Islet of Langerhans (tissue), 1 donor: ENCODE results near the gene LSM7.

Source experiments
- FAIRE-seq: peaks from one replicate; lab custom pipeline; 2011; peaks lifted over from hg19 to GRCh38; lab: Jason Lieb, UNC

The LSM7 gene

DNA sequence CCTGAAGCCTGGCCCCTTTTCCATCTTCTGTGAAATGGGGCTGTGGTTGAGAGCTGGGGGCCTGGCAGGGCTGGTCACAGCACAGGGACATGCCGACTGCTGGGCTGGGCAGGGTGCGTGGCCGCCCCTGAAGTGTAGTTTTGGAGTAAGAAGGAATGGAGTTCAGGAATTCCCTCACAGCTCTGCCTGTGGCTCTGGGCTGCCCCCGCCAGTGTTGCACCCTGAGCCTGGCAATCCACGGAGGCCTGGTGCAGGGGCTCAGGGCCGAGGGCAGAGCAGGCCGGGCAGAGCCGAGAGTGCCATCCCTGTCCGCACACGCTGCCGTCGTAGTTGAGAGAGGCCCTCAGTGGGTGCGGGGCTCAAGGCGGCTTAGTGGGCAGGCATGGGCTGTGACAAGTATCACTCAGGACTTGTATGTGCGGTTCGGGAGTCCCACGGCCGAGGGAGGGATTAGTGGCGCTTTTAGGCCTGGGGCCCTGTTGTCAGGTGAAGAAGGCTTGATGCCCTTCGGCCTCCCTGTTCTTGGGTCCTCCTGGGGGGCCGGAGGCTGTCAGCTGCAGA lies 9.7 kb upstream of the LSM7 start:
- FAIRE-seq: no peak

DNA sequence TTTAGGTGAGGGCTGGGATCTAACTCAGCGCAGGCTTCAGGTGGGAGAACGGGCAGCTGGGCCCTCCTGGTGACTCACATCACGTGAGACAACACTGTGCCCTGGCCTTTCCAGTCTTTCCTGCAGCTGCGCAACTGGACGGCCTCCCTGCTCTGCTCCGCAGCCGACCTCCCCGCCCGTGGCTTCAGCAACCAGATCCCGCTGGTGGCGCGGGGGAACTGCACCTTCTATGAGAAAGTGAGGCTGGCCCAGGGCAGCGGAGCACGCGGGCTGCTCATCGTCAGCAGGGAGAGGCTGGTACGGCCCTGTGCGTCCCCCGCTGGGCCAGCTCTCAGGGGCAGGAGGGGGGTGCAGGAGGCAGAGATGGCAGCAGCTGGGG lies 8.9 kb upstream of the LSM7 start:
- no peak for FAIRE-seq

DNA sequence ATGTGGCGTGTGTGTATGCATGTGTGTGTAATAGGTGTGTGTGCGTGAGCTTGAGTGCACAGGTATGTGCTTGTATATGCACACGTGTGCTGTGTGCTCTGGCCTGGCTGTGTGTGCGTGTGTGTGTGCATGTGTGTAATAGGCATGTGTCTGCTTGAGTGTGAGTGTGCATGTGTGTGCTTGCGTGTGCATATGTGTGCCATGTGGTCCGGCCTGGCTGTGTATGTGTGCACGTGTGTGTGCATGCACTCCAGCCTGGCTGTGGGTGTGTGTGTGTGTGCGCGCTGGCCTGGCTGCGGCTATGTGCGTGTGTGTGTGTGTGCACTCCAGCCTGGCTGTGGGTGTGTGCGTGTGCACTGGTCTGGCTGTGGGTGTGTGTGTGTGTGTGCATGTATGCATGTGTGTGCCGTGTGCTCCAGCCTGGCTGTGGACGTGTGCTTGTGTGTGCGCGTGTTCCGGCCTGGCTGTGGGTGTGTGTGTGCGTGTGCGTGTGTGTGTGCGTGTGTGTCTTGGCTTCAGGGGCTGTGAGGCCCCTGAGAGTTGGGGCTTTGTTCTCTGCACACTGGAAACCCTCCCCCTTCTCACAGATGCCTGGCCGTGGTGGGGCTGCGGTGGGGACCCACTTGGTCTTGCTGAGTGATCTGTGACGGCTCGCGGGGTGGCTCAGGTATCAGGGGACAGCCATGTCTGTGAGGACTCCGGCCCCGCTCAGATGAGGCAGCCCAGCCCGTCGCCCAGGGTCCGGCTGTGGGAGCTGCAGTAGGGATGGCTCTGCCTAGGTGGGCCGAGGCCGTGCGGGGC lies 8.3 kb upstream of the LSM7 start:
- no peak for FAIRE-seq

DNA sequence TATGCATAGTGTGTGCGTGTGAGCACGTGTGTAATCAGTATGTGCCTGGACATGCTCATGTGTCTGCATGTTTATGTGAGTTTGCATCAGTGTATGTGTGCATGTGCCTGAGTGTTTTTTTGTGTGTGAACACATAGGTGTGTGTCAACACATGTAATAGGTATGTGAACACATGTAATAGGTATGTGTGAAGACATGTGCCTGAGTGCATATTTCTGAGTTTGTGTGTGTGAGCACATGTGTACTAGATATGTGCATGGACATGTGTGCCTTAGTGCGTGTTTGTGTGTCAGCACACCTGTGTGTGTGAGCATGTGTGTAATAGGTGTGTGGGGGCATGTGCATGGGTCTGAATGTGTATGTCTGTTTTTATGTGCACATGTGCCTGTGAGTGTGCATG lies 7.5 kb upstream of the LSM7 start:
- FAIRE-seq: no peak

DNA sequence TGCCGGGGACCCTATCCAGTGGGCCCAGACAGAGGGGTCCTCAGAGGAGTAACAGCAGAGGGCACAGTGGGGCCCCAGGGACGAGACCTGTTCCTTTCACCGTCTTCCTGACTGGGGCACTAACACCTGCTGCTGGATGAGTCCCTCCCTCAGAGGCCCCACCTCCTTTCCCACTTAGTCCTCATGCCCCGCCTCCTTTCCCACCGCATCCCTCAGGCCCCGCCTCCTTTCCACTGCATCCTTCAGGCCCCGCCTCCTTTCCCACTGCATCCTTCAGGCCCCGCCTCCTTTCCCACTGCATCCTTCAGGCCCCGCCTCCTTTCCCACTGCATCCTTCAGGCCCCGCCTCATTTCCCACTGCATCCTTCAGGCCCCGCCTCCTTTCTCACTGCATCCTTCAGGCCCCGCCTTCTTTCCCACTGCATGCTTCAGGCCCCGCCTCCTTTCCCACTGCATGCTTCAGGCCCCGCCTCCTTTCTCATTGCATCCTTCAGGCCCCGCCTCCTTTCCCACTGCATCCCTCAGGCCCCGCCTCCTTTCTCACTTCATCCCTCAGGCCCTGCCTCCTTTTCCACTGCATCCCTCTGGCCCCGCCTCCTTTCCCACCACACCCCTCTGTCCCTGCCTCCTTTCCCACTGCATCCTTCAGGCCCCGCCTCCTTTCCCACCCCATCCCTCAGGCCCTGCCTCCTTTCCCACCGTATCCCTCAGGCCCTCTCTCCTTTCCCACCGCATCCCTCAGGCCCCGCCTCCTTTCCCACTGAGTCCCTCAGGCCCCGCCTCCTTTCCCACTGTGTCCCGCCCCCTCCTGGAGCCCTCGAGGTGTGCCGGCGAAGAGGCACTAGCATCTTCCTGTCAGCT lies 6.8 kb upstream of the LSM7 start:
- no peak for FAIRE-seq

DNA sequence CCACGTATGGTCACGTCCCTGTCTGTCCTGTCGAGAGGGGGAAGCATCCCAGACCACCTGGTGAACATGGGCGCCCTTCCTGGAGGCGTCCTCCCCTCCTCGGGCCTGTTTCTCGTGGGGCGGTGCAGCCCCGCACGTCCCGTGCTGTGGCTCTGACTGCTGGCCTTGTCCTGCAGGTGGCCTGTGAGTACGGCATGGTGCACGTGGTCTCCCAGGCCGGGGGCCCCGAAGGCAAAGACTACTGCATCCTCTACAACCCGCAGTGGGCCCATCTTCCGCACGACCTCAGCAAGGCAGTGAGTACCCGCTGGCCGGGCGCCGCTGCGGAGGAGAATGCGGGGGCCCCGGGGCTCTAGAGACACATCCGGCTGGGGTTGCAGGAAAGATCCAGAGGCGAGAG lies 6.0 kb upstream of the LSM7 start:
- no peak for FAIRE-seq

DNA sequence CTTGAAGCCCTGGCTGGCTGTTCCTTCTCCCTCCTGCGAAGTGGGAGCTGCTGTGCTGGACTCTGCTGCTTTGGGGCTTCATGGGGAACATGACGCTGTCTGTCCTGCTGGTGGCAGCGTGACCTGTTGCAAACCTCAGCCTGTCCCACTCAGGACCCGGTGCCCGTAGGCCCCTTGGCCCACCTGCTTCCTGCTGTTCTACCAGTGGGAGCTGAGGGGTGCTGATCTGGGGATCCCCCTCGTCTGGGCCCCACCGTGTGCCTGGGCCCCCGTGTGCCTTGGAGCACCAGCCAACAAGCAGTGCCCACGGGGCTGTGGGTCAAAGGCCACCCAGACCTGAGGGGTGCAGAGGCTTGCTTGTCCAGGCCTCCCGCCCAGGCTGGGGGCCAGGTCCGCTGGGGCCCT lies 5.4 kb upstream of the LSM7 start:
- FAIRE-seq: no peak

DNA sequence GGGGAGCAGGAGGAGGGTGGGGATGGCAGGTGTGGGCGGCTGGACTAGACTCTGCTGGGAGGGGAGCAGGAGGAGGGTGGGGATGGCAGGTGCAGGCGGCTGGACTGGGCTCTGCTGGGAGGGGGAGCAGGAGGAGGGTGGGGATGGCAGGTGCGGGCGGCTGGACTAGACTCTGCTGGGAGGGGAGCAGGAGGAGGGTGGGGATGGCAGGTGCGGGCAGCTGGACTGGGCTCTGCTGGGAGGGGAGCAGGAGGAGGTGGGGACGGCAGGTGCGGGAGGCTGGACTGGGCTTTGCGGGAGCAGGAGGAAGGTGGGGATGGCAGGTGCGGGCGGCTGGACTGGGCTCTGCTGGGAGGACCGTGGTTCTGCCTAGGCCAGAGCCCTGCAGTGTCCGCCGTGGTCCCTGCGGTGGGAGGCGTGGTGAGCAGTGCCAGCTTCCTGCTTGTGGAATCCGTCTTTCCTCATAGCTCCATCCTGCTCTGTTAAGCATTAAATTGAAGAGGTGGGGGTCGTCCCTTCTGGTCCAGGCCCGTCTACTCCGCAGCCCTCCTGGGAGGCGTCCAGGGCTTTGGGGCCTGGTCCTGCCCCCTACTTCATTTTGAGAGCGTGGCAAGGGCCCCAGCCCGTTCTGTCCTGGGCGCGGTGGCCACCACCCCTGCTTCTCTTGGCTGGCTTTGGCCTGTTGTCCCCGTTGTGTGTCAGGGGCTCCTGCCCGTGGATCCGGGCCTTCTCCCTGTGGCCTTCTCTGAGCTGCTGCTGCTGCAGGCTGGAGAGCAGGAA lies 4.8 kb upstream of the LSM7 start:
- no peak for FAIRE-seq

DNA sequence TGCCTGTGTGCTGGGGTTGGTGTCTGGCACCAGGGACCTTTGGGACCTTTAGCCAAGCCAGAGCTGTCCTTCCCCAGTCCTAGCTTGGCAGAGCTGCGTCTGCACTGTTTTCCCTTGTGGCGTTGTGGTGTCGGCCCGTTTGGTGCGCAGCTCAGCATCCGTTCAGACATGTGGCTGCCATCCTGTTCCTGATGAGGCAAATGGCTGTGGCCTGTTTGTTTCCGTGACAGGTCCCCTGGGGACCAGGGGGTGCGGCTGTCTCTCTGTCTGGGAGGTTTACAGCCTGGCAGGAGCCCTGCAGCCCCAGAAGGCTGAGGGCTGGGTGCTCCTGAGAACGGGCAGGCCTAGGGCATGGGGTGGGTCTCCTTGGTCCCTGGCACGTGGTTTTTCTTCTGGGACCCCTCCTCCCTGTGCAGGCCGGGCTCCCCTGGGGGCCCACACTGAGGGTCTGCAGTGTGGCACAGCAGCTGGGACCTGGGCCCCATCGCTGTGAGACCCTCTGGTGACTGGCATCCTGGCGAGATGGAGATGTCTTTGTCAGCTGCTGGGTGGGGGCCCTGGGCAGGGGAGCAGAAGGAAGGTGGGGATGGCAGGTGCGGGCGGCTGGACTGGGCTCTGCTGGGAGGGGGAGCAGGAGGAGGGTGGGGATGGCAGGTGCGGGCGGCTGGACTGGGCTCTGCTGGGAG lies 4.1 kb upstream of the LSM7 start:
- FAIRE-seq: no peak

DNA sequence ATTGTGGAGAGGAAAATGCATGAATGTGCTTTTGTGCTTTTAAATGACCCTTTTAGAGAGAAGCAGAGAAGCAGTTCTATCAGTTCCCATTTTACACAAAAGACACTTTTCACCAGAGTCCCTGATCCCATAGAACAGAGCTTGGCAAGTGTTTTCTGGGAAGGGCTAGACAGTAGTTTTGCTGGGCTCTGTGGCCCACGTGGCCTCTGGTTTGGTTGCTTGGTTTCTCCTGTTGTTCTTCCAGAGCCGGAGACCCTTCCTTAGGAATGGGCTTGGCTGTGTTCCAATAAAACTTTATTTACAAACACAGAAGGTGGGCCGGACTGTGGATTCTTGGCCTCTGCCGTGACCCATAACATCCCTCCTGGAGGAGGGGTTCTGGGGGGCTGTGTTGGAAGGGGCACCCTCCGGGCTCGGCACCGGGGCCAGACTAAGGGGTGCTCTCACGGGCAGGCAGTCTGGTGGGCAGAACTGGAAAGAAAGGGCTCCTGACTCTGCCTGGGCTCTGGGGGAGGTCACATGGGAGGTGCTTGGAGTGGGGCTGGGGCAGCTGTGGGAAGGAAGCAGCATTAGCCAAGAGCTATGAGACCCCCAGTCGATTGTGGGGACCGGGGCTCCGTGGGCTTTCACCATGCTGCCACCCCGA lies 3.3 kb upstream of the LSM7 start:
- FAIRE-seq: no peak

DNA sequence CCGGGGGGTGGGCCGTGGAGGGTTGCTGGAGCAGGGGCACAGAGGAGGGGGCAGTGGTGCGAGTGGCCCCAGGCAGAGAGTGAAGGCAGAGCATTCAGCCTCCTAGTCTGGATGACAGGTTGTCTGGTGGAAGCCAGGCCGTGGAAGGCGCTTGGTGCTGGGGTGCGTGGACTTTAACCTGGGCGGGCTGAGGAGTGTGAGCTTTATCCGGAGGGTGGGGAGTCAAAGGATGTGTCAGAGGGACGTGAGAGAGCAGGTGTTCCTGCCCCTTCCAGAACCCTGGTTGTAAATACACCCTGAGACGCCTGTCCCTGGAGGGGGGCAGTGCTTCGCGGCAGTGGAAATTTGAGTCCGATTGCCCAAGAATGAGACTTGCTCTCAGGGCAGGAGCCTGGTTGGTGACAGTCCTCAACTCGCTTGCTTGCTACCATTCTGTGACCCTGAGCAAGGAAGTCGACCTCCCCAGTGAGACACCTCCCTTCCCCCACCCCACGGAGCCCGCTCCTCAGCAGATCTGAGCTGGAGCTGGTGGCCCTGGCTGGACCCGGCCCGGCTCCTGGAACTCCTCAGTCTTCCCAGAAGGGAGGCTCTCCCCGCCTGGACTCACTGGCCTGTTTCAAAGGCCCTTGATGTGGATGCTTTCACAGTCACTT lies 2.4 kb upstream of the LSM7 start:
- no peak for FAIRE-seq

DNA sequence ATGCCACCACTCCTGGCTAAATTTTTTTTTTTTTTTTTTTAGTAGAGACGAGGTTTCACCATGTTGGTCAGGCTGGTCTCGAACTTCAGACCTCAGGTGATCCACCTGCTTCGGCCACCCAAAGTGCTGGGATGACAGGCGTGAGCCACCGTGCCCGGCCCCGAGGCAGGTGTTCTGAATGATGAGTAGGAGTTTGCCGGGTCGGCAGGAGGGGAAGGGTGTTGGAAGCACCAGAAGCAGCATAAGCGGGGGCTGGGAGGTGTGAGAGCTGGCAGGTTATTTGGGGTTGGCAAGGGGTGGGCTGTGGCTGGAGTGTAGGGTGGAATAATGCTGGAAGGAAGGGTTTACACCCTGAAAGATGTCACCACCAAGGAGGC lies 1.9 kb upstream of the LSM7 start:
- no peak for FAIRE-seq

DNA sequence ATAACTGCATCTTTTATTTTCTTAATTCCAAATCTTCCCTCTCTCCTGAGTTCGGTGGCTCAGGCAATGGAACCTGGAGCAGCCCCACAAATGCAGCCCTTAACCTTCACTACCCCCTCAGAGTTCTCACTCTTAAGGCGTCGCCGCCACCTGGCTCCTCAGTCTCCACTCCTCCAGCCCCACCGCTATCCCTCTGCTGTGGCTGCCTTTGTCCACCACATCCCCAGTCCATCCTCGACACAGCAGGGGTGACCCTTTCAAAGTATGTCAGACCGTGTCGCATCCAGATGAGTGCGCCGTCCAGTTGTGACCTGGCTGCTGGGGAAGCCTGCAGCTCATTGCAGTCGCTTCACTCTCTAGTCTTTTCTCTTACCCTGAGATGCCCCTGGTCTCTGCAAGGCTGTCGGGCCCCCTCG lies 1.1 kb upstream of the LSM7 start:
- FAIRE-seq: no peak

DNA sequence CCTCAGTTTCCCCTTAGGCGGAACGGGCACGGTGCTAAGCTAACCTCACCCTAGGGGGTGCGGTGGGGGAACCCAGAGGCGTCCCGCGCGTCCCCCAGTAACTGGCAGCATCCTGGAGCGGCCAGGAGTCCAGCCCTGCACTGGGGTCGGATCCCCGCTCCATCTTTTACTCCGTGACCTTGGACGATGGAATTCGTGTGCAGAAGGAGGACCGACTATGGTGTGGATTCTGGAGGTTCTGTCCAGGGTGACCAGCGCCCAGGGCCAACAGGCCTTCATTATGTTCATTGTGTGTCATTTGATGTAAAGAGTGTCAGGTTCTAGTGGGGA lies 728 bp upstream of the LSM7 start:
- no peak for FAIRE-seq

DNA sequence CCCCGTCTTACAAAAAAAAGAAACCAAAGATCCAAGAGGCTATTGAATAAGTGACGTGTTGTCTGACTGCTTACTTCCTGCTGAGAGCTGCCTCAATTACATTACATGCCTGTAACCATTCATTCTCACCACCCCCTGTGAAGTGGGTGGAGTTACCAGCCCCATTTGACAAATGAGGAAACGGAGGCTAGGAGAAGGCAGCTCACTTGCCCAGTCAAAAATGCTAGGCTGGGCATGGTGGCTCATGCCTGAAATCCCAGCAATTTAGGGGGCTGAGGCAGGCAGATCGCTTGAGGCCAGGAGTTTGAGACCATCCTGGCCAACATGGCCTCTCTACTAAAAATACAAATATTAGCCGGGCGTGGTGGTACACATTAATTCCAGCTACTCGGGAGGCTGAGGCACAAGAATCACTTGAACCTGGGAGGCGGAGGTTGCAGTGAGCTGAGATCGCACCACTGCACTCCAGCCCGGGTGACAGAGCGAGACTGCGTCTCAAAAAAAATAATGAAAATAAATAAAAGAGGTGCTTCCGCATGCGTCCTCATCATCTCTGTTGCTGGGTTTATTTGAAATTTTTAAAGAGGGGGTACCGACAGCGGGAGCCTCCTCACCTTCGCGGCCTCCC lies 499 bp downstream of the LSM7 start:
- no peak for FAIRE-seq

DNA sequence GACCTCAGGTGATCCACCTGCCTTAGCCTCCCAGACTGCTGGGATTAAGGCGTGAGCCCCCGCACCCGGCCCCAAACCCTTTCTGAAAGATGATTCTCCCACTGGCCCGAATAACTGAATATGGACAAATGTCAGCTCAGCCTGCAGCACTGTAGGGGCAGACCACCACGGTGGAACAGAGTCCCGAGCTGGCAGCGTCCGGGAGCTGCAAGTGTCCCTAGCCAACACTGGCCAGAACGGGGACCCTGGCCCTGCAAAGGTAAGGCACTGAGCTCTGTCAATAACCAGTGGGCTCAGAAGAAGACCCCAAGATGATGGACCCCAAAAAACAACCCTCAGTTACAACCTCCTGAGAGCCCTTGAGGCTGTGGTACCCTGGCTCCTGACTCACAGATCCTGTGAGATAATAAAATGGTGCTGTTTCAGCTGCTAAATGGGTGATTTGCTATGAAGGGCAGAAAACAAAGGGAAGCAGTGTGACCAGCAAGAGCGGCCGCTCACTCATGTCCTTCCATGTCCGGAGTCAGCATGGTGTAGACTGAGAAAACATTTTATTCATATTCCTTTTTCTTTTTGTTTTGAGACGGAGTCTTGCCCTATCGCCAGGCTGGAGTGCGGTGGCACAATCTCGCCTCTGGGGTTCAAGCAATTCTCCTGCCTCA lies 1.6 kb downstream of the LSM7 start:
- no peak for FAIRE-seq

DNA sequence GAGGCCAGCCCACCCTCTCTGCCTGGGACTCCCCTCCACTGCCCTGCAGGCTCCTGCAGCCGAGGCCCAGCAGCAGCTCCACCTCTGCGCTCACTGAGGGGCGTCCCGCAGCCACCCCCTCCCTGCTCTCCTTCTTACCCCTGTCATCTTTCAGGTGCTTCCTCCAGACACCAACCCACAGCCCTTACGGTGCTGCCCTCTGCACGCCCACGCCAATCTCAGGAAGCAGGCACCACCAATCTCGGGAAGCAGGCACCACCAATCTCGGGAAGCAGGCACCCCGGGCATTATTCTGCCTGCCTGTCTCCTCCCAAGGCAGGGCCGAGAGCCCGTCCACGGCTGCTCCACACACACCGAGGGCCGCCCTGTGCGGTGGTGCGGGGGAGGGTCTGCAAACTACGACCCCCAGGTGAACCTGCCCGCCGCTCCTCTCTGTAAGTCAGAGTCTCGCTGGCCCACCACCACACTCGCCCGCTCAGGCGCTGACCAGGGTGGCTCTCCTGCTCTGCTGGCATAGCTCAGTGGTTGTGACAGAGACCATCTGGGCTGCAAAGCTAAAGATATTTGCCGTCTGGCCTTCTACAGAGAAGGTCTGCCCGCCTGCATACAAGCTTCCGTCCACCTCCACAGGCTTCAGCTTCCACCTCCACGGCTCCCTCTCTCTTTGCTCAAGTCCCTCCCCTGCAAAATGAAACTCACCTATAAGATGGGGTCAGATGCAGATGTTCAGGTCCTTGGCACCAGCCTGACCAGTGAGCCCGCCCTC lies 2.9 kb downstream of the LSM7 start:
- no peak for FAIRE-seq

DNA sequence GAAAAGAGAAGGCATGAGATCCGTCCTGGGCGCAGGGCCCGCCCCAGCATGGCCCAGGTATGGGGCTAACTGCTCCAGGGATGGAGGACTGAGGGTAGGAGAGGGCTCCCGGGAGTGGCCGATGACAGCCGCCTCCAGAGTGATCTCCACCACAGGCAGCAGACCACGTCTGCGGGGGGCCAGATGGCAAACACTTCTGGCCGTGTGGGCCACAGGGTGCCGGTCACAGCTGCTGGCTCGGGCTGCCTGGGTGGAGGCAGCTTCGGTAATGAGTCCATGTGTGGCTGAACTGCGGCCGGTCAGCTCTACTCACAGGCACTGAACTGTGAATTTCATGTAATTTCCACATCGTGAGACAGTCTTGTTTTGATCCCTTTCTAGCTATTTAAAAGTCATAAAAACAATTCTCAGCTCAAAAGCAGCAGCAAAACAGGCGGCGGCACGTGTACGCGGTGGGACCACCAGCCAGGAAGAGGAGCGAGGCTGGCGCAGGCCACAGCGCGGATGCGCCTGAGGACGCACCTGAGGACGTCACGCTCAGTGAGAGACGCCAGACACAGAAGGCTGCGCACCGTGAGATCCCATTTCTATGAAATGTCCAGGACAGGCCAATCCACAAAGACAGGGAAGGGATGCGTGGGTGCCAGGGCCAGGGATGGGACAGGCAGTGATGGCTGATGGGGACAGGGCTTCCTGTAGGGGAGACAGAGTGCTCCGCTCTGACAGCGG lies 4.0 kb downstream of the LSM7 start:
- no peak for FAIRE-seq

DNA sequence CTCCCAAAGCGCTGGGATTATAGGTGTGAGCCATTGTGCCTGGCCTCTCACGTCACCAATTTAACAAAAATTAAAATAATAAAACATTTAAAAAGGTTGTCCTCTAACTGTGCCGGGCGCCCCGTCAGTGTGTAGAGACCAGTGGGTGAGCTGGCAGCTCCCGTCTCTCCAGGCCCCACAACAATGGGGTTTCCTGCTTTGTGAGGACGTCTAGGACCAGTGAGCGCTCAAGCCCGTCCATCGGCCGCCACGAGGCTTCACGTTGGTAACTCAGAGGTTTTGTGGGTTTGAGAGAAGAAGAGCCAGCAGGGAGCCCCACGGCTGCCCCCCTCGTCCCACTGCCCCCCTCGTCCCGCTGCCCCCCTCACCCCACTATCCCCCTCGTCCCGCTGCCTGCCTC lies 4.7 kb downstream of the LSM7 start:
- FAIRE-seq: no peak
